ENCODE data around the gene TMEM41A. TPM values are rescaled to one million over a fixed set of nuclear protein-coding genes. Genes with fewer than 3 reads are reported as not detected.

The TMEM41A gene
- total RNA-seq, 1 experiment from 2014 or later: 53.6 TPM

DNA sequence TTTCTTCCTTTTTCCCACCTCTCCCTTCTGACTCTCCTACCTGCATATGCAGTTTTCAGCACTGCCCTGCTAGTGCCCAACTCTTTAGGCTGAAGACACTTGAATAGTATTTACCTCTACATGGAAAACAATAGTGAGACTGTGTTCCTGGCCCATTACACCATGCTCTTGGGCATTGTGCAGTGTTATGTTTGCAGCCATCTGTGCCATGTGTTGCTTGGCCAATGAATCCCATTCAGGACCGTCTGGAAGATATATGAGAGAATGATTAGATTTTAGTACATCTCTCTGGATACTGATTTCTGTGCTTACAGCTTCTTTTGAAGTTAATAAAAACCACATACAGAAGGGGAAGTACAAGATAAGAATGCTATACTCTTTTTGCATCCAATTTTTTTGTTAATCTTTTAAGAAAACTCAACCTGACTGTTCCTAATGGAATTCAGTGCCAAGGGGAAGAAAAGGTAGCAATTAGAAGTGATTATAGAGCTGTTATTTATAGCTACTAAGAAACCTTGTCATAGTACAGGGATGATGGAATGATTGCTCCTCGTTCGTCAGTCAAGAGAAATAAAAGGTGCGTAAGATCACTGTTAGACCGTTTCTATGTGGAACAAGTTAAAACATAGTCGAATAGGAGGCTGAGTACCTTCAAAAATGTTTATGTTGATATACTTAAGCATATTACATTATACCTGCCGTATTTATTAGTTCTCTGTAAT lies 58.9 kb downstream of the TMEM41A start:
- Mint-ChIP-seq H3K27ac (ENCODE audit: unreplicated experiment) (no peak overlapping the region), H3K9me3 (ENCODE audit: low read depth, unreplicated experiment) (no peaks in the 10 kb centered on the region), H3K4me3 (ENCODE audit: low read depth, unreplicated experiment) (no peak overlapping the region), H3K36me3 (ENCODE audit: insufficient read depth, unreplicated experiment) (peaks cover 26% of the 10 kb centered on the region), H3K27me3 (ENCODE audit: unreplicated experiment) (no peaks in the 10 kb centered on the region), H3K4me1 (ENCODE audit: low read depth, unreplicated experiment) (no peaks in the 10 kb centered on the region)
- CTCF ChIA-PET: no interaction called here
- intact Hi-C loops (cut with micrococcal nuclease; ENCODE audit: unreplicated experiment): no loop called here
- TF ChIP-seq, protein P1, sequence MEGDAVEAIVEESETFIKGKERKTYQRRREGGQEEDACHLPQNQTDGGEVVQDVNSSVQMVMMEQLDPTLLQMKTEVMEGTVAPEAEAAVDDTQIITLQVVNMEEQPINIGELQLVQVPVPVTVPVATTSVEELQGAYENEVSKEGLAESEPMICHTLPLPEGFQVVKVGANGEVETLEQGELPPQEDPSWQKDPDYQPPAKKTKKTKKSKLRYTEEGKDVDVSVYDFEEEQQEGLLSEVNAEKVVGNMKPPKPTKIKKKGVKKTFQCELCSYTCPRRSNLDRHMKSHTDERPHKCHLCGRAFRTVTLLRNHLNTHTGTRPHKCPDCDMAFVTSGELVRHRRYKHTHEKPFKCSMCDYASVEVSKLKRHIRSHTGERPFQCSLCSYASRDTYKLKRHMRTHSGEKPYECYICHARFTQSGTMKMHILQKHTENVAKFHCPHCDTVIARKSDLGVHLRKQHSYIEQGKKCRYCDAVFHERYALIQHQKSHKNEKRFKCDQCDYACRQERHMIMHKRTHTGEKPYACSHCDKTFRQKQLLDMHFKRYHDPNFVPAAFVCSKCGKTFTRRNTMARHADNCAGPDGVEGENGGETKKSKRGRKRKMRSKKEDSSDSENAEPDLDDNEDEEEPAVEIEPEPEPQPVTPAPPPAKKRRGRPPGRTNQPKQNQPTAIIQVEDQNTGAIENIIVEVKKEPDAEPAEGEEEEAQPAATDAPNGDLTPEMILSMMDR (IDR thresholded peaks at IDR 0.05; ENCODE audit: unreplicated experiment): no peak
- no TSS peak for BruUV-seq (replicated peaks)
- no peak for DNase-seq

Other genes starting within 250 kb of the TMEM41A start
- 20.1 and 24.3 TPM in 2 replicates for gene EHHADH, start 245.0 kb downstream of the TMEM41A start, total RNA-seq (2022)
- gene MAP3K13, start 135.9 kb downstream of the TMEM41A start, total RNA-seq (2022): 102 and 114 TPM in 2 replicates
- gene LIPH, start 53.6 kb upstream of the TMEM41A start, total RNA-seq (2022): 159 and 213 TPM in 2 replicates
- gene SENP2, start 87.3 kb upstream of the TMEM41A start, total RNA-seq (2022): 75.1 and 87.1 TPM in 2 replicates